ENCODE data around the gene ARMC12. TPM values are rescaled to one million over a fixed set of nuclear protein-coding genes. Genes with fewer than 3 reads are reported as not detected.

ARMC12 gene
- total and polyA plus RNA-seq, 2 of the 13 experiments (the other 11 are each of a cell fraction or from before 2014, with no cell fraction given): 1.3 TPM; not detected in 1

DNA sequence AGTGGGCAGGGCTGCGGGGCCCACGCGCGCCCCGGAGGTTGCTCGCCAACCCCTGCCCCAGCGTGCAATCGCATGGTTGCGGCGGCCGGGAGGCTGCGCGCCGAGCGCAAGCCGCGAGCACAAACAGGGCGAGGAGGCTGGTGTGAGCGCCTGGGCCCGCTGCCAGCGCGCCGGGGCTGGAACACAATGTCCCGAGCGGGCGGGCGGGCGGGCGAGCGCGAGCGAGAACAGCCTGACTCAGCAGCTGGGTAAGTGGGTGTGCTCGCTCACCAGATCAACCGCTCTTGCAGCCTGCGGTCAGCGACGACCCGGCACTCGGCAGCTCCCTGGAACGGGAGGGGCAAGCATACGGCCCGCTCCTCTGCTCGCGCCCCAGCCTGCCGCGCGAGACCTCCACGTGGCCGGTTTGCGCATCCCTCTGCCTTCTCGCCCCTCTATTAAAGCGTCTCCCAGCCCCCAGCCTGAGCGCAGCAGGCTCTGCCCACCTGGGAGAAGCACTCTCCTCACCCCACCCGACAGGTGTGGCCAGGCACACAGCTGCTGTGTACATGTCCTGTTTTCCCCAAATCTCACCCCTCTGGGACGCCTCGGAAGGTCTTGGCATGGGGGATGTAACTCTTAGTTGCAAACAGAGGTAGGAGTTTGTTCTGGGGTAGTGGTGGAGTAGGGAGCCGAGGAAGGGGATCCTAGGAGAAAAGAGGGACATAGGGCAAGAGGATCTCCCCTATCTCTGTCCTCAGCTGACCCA, 8.7 kb upstream of the ARMC12 start (continued):
- TF ChIP-seq, protein P1, sequence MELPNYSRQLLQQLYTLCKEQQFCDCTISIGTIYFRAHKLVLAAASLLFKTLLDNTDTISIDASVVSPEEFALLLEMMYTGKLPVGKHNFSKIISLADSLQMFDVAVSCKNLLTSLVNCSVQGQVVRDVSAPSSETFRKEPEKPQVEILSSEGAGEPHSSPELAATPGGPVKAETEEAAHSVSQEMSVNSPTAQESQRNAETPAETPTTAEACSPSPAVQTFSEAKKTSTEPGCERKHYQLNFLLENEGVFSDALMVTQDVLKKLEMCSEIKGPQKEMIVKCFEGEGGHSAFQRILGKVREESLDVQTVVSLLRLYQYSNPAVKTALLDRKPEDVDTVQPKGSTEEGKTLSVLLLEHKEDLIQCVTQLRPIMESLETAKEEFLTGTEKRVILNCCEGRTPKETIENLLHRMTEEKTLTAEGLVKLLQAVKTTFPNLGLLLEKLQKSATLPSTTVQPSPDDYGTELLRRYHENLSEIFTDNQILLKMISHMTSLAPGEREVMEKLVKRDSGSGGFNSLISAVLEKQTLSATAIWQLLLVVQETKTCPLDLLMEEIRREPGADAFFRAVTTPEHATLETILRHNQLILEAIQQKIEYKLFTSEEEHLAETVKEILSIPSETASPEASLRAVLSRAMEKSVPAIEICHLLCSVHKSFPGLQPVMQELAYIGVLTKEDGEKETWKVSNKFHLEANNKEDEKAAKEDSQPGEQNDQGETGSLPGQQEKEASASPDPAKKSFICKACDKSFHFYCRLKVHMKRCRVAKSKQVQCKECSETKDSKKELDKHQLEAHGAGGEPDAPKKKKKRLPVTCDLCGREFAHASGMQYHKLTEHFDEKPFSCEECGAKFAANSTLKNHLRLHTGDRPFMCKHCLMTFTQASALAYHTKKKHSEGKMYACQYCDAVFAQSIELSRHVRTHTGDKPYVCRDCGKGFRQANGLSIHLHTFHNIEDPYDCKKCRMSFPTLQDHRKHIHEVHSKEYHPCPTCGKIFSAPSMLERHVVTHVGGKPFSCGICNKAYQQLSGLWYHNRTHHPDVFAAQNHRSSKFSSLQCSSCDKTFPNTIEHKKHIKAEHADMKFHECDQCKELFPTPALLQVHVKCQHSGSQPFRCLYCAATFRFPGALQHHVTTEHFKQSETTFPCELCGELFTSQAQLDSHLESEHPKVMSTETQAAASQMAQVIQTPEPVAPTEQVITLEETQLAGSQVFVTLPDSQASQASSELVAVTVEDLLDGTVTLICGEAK (IDR thresholded peaks at IDR 0.05): no peak
- TF ChIP-seq, protein P1 (CRISPR knock-in tag; IDR thresholded peaks at IDR 0.05): no peak
- TF ChIP-seq FOXC1 (CRISPR knock-in tag; IDR thresholded peaks at IDR 0.05; ENCODE audit: borderline replicate concordance): no peak; the same call in 1 of the 2 replicates
- peak; percentile 48; the same call in 1 of the 2 replicates for TF ChIP-seq REPIN1 (CRISPR knock-in tag; IDR thresholded peaks at IDR 0.05; ENCODE audit: borderline replicate concordance, low read depth)
- peak; percentile 15; the same call in 1 of the 2 replicates for TF ChIP-seq ZMYM4 (CRISPR knock-in tag; IDR thresholded peaks at IDR 0.05)
- TF ChIP-seq, protein P2, sequence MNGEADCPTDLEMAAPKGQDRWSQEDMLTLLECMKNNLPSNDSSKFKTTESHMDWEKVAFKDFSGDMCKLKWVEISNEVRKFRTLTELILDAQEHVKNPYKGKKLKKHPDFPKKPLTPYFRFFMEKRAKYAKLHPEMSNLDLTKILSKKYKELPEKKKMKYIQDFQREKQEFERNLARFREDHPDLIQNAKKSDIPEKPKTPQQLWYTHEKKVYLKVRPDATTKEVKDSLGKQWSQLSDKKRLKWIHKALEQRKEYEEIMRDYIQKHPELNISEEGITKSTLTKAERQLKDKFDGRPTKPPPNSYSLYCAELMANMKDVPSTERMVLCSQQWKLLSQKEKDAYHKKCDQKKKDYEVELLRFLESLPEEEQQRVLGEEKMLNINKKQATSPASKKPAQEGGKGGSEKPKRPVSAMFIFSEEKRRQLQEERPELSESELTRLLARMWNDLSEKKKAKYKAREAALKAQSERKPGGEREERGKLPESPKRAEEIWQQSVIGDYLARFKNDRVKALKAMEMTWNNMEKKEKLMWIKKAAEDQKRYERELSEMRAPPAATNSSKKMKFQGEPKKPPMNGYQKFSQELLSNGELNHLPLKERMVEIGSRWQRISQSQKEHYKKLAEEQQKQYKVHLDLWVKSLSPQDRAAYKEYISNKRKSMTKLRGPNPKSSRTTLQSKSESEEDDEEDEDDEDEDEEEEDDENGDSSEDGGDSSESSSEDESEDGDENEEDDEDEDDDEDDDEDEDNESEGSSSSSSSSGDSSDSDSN (CRISPR knock-in tag; IDR thresholded peaks at IDR 0.05): peak; percentile 94
- TF ChIP-seq ZNF205 (CRISPR knock-in tag; IDR thresholded peaks at IDR 0.05): 0 out of 2 replicates have a peak, but pooled peaks have one; percentile 21
- peak; percentile 66 for TF ChIP-seq ZFX (CRISPR knock-in tag; IDR thresholded peaks at IDR 0.05; ENCODE audit: low read depth)
- no peak for TF ChIP-seq CREM (IDR thresholded peaks at IDR 0.05)
- TF ChIP-seq CREM (CRISPR knock-in tag; IDR thresholded peaks at IDR 0.05): no peak
- no peak for TF ChIP-seq RBM39 (IDR thresholded peaks at IDR 0.05; ENCODE audit: low read depth, low read length, poor library complexity, severe bottlenecking)
- TF ChIP-seq IKZF4 (CRISPR knock-in tag; IDR thresholded peaks at IDR 0.05; ENCODE audit: borderline replicate concordance, low read depth, not compliant biosample characterization): no peak
- TF ChIP-seq ZNF7 (CRISPR knock-in tag; IDR thresholded peaks at IDR 0.05): no peak
- TF ChIP-seq ZNF615 (CRISPR knock-in tag; IDR thresholded peaks at IDR 0.05; ENCODE audit: borderline replicate concordance): 0 out of 2 replicates have a peak, but pooled peaks have one; percentile 79
- TF ChIP-seq AKAP8 (CRISPR knock-in tag; IDR thresholded peaks at IDR 0.05): peak; percentile 36; the same call in 1 of the 2 replicates
- no peak for TF ChIP-seq ONECUT2 (CRISPR knock-in tag; IDR thresholded peaks at IDR 0.05)
- 0 out of 2 replicates have a peak, but pooled peaks have one; percentile 15 for TF ChIP-seq TGIF2 (CRISPR knock-in tag; IDR thresholded peaks at IDR 0.05)
- TF ChIP-seq DR1 (CRISPR knock-in tag; IDR thresholded peaks at IDR 0.05): no peak

All from HepG2 (cell line).